ENCODE data around the gene LRRC27. TPM values are rescaled to one million over a fixed set of nuclear protein-coding genes. Genes with fewer than 3 reads are reported as not detected.

LRRC27 gene
- total and polyA plus RNA-seq, 8 donors: 11.7 to 35.1 (median 28.3) TPM

DNA sequence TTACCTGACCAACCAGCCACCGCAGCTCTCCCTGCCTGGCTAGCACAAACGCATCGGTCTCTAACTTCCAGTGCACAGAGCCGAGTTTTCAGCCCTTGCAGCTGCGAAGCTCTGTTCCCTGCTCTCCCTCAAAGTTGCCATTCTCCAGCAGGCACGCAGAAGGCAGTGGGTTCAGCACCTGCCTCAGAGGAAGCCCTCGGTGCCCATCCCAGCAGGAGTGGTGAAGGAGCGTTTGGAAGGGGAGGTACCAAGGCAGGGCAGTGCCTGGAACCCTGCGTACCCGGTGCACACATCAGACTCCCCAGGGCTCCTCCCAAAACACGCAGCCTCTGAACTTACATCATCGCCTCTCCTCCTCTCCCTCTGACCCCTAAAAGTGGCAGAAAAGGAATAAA is 22.5 kb upstream of the LRRC27 start:
- no peak overlapping the region for H3K4me3 ChIP-seq
- no peak for ATAC-seq
- no peak for DNase-seq

DNA sequence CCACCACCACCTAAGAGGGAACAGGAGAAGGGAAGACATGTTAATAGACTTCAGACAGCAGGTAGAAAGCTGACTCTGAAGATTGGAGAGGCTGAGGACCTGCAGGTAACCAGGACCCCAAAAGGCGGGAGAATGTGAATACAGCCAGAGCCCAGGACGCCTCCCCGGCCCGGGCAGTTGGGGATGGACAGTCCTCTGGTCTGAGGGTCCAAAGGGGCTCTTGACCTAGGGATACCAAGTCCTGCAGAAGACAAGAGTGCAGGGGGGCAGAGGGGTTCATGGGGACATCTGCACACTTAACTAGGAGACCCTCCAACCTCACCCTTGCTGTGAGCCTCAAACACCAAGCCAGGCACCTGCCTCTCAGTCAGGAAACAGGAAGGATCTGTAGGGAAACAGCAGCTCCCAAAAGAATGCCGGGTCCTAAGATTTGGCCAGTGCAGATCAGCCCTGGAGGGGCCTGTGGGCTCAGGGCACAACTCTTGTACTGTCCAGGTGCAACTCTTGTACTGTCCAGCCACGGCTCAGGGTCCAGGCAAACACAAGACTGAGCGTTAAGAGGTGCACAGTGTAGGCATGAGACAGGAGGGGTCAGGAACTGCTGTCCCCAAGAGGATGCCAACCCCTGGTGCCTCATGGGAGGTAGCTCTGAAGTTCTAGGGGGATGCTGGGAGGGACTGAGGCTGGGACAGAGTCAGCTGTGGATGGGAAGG is 22.0 kb upstream of the LRRC27 start:
- peaks cover 9 to 23% of the 10 kb centered on the region in 2 donors for H3K4me1 ChIP-seq
- TF ChIP-seq, protein P1, sequence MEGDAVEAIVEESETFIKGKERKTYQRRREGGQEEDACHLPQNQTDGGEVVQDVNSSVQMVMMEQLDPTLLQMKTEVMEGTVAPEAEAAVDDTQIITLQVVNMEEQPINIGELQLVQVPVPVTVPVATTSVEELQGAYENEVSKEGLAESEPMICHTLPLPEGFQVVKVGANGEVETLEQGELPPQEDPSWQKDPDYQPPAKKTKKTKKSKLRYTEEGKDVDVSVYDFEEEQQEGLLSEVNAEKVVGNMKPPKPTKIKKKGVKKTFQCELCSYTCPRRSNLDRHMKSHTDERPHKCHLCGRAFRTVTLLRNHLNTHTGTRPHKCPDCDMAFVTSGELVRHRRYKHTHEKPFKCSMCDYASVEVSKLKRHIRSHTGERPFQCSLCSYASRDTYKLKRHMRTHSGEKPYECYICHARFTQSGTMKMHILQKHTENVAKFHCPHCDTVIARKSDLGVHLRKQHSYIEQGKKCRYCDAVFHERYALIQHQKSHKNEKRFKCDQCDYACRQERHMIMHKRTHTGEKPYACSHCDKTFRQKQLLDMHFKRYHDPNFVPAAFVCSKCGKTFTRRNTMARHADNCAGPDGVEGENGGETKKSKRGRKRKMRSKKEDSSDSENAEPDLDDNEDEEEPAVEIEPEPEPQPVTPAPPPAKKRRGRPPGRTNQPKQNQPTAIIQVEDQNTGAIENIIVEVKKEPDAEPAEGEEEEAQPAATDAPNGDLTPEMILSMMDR (IDR thresholded peaks at IDR 0.05): no peak
- H3K27me3 ChIP-seq: peaks cover 0 to 38% of the 10 kb centered on the region in 2 donors
- H3K4me3 ChIP-seq: no peak overlapping the region
- H3K9me3 ChIP-seq: no peaks in the 10 kb centered on the region
- intact Hi-C loops (cut with DNase I): no loop called here
- DNase-seq (peak in 1 of 4 donors; percentile 28), ATAC-seq (no peak)
- H3K27ac ChIP-seq: no peak overlapping the region
- no peaks in the 10 kb centered on the region for H3K36me3 ChIP-seq

More for the DNA sequence above, 22.5 kb upstream of the LRRC27 start:
- Histone ChIP-seq H3K9me3 (no peaks in the 10 kb centered on the region), H3K27ac (no peak overlapping the region), H3K27me3 (peaks cover 0 to 38% of the 10 kb centered on the region in 2 donors), H3K36me3 (no peaks in the 10 kb centered on the region), H3K4me1 (peaks cover 9 to 23% of the 10 kb centered on the region in 2 donors)
- intact Hi-C loops (cut with DNase I): no loop called here
- TF ChIP-seq, protein P1 (IDR thresholded peaks at IDR 0.05): no peak

DNA sequence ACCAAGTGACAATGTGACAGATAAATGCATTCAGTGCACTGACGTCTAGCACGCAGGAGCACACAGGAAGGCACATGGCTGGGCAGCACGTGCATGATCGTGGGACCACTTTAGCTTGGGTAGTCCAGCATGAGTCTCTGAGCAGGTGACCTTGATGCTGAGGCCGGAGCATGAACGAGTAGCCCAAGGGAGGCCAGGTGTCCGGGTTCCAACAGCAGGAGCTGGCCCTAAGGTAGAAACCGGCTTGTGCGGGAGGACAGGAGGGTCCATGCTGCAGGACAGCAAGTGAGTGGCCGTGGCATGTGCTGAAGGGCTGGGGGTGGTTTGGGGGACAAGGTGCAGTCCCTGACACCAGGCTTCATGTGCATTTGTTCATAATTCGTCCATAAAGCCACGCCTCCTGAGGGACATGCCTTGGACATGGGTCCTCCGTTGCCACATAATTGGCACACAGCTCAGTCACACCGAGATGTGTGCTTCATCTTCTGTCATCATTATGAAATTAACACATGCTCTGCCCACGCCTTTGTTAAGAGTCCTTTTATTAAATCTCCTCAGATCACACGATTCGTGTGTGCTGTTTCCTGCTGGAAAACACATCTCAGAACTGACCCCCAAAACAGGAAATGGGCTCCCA is 21.2 kb upstream of the LRRC27 start:
- DNase-seq (peak in 1 of 4 donors; percentile 24), ATAC-seq (no peak)
- Histone ChIP-seq H3K27ac (no peak overlapping the region), H3K9me3 (no peaks in the 10 kb centered on the region), H3K36me3 (no peaks in the 10 kb centered on the region), H3K4me3 (no peak overlapping the region), H3K4me1 (peaks cover 9 to 23% of the 10 kb centered on the region in 2 donors), H3K27me3 (peaks cover 0 to 33% of the 10 kb centered on the region in 2 donors)
- intact Hi-C loops (cut with DNase I): no loop called here
- TF ChIP-seq, protein P1 (IDR thresholded peaks at IDR 0.05): no peak

DNA sequence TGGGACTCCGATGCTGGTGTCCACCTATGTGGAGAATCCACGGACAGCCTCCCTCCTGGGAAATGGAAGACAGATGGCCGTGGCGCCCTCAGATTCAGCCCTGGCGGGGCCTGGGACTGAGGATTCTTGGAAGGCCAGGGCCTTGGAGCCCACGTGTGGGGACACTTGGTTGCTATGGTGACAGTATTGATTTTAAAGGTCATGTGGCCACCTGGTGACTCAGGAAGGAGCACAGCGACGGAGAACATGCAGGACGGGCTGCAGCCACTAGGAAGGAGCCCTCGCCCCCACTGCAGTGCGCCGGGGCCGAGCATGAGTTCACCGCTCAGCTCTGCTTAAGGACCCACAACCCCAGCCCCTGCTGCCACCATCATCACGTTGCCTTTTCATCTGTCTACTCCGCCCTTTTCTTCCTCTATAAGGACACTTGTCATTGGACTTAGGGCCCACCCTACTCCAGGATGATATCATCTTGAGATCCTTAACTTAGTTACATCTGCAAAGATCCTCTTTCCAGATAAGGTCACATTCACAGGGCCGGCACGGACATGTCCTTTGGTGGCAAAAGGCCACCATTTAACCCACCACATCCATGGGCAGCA is 20.6 kb upstream of the LRRC27 start:
- Histone ChIP-seq H3K9me3 (no peaks in the 10 kb centered on the region), H3K4me3 (no peak overlapping the region), H3K27me3 (peaks cover 0 to 27% of the 10 kb centered on the region in 2 donors), H3K4me1 (peaks cover 9 to 16% of the 10 kb centered on the region in 2 donors), H3K36me3 (no peaks in the 10 kb centered on the region), H3K27ac (no peak overlapping the region)
- TF ChIP-seq, protein P1 (IDR thresholded peaks at IDR 0.05): no peak
- intact Hi-C loops (cut with DNase I): no loop called here
- DNase-seq: peak in 1 of 4 donors; percentile 27
- ATAC-seq: no peak

DNA sequence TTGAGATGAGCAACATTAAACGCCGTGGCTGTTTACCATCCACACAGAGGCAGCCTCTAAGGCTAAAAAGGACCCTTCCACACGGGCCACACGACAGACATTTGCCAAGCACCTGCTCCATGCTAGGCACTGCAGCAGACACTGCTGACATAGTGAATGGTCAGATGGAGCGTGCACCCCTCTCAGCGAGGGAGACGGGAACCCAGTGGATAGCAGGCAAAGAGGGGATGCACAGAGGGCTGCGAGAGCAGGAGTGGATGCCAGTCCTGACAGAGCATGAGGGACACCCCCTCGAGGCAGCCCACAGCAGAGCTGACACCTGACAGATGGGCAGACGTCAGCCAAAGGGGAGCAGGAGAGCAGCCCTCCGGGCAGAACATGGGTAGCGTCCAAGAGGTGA is 18.7 kb upstream of the LRRC27 start:
- no peaks in the 10 kb centered on the region for H3K36me3 ChIP-seq
- no peak overlapping the region for H3K27ac ChIP-seq
- H3K4me3 ChIP-seq: no peak overlapping the region
- DNase-seq (peak in 1 of 4 donors; percentile 27), ATAC-seq (no peak)
- TF ChIP-seq, protein P1 (IDR thresholded peaks at IDR 0.05): no peak
- no peaks in the 10 kb centered on the region for H3K9me3 ChIP-seq
- intact Hi-C loops (cut with DNase I): no loop called here
- peaks cover 4 to 7% of the 10 kb centered on the region in 2 donors for H3K4me1 ChIP-seq
- peaks cover 0 to 14% of the 10 kb centered on the region in 2 donors for H3K27me3 ChIP-seq

Data from left lung (tissue), 10 donors.